ENCODE data around the gene IRS1.

DNA sequence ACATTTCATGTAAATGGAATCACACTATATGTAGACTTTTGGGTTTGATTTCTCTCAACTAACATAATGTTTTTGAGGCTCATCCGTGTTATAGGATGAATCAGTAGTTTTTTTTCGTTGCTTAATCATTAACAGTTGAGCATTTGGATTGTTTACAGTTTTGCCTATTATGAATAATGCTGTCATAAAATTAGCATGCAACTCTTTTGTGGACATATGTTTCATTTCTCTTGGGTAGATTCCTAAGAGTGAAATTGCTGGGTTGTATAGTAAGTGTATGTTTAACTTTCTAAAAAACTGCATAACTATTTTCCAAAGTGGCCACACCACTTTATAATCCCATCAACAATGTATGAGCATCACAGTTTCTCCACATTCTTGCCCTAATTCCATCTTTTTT lies 28.6 kb upstream of the IRS1 start:
- TF ChIP-seq POLR2A (IDR thresholded peaks at IDR 0.05), result no peak
- TF ChIP-seq, protein P1, sequence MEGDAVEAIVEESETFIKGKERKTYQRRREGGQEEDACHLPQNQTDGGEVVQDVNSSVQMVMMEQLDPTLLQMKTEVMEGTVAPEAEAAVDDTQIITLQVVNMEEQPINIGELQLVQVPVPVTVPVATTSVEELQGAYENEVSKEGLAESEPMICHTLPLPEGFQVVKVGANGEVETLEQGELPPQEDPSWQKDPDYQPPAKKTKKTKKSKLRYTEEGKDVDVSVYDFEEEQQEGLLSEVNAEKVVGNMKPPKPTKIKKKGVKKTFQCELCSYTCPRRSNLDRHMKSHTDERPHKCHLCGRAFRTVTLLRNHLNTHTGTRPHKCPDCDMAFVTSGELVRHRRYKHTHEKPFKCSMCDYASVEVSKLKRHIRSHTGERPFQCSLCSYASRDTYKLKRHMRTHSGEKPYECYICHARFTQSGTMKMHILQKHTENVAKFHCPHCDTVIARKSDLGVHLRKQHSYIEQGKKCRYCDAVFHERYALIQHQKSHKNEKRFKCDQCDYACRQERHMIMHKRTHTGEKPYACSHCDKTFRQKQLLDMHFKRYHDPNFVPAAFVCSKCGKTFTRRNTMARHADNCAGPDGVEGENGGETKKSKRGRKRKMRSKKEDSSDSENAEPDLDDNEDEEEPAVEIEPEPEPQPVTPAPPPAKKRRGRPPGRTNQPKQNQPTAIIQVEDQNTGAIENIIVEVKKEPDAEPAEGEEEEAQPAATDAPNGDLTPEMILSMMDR (IDR thresholded peaks at IDR 0.05), result no peak
